GM12878 (cell line): ENCODE results near the gene FMR1. TPM values are rescaled to one million over a fixed set of nuclear protein-coding genes. Genes with fewer than 3 reads are reported as not detected.

ENCODE experiments used
- BHLHE40 ChIP-seq, 2 experiments: fragments of 450-650 bp in 1 of 2; IDR thresholded peaks; 2 replicates each; pipeline ENCODE4 v1.6.1; 2011 to 2017; ENCODE audit warnings: low read depth in 2 of 2, borderline replicate concordance in 1 of 2, improper control_type of control experiment in 1 of 2, low read length in 1 of 2, mild to moderate bottlenecking in 1 of 2
- EGR1 ChIP-seq, 2 experiments: IDR thresholded peaks; 1 replicate in 1 of 2; 2 replicates in 1 of 2; pipeline ENCODE4 v1.6.1; 2011 to 2012; ENCODE audit warnings: low read depth in 2 of 2, low read length in 2 of 2, borderline replicate concordance in 1 of 2, mild to moderate bottlenecking in 1 of 2, moderate library complexity in 1 of 2
- EZH2 ChIP-seq: IDR thresholded peaks from 2 replicates; pipeline ENCODE4 v1.6.1; 2012; ENCODE audit warnings: low read depth, mild to moderate bottlenecking, control low read depth, inconsistent platforms, low read length, borderline replicate concordance; ENCODE audit not compliant: control insufficient read depth
- KLF5 ChIP-seq: fragments of 450-650 bp; IDR thresholded peaks from 2 replicates; pipeline ENCODE4 v1.6.1; 2014; ENCODE audit warnings: mild to moderate bottlenecking; ENCODE audit not compliant: partially characterized antibody
- LARP7 ChIP-seq: fragments of 450-650 bp; IDR thresholded peaks from 2 replicates; pipeline ENCODE4 v1.6.1; 2017; ENCODE audit warnings: mild to moderate bottlenecking
- MYB ChIP-seq: fragments of 150-350 bp; IDR thresholded peaks from 2 replicates; pipeline ENCODE4 v1.6.1; 2014; ENCODE audit warnings: mild to moderate bottlenecking, low read depth, low read length, borderline replicate concordance
- POLR2AphosphoS5 ChIP-seq: IDR thresholded peaks from 2 replicates; pipeline ENCODE4 v1.6.1; 2011; ENCODE audit warnings: mild to moderate bottlenecking, low read length, inconsistent platforms
- RAD51 ChIP-seq: fragments of 450-650 bp; IDR thresholded peaks from 2 replicates; pipeline ENCODE4 v1.6.1; 2016; ENCODE audit warnings: moderate library complexity, mild to moderate bottlenecking, inconsistent platforms
- RCOR1 ChIP-seq: conservative IDR thresholded peaks from 2 replicates; pipeline ENCODE4 v1.6.1; 2012; ENCODE audit warnings: low read depth, low read length, improper control_type of control experiment
- SP1 ChIP-seq: IDR thresholded peaks from one replicate; pipeline ENCODE4 v1.6.1; 2011; ENCODE audit warnings: low read depth, low read length
- STAT1 ChIP-seq: fragments of 450-650 bp; conservative IDR thresholded peaks from 2 replicates; pipeline ENCODE4 v1.6.1; 2014; ENCODE audit warnings: antibody characterized with exemption, mild to moderate bottlenecking
- WRNIP1 ChIP-seq: IDR thresholded peaks from 2 replicates; pipeline ENCODE4 v1.6.1; 2011; ENCODE audit warnings: low read depth, low read length, improper control_type of control experiment, borderline replicate concordance
- YY1 ChIP-seq: IDR thresholded peaks from 2 replicates; pipeline ENCODE4 v1.6.1; 2011; ENCODE audit warnings: low read depth, mild to moderate bottlenecking, low read length
- ZZZ3 ChIP-seq: IDR thresholded peaks from 2 replicates; pipeline ENCODE4 v1.6.1; 2011; ENCODE audit warnings: low read depth; ENCODE audit not compliant: control insufficient read depth, insufficient read length
- polyA plus RNA-seq, 11 experiments: library from polyadenylated mRNA; depleted of rRNA in 4 of 11; unstranded in 6 of 11; stranded (reverse) in 5 of 11; fragments of >200 nt; fragmentation: Nextera tagmentation in 4 of 11; fragmentation: Illumina TruSeq in 1 of 11; extraction: Ambion mirVana in 4 of 11; extraction: Trizol in 1 of 11; gene quantifications; 1 replicate in 1 of 11; 2 replicates in 10 of 11; pipeline versions ENCODE4 v1.2.1 to v1.2.3, GENCODE V29; 2011 to 2016; ENCODE audit warnings: inconsistent platforms in 2 of 11, missing spikeins in 2 of 11, low read depth in 1 of 11
- total RNA-seq, 4 experiments: library from RNA; depleted of rRNA in 3 of 4; stranded (reverse); fragments of >200 nt in 3 of 4; fragmentation: Illumina TruSeq in 1 of 4; extraction: Trizol in 1 of 4; gene quantifications; 2 replicates each; pipeline versions ENCODE4 v1.2.1 to v1.2.3, GENCODE V29; 2013 to 2021
- TF ChIP-seq, protein P1 (sequence below): fragments of 450-650 bp; IDR thresholded peaks from 2 replicates; pipeline ENCODE4 v1.6.1; 2016; ENCODE audit warnings: mild to moderate bottlenecking
- TF ChIP-seq, protein P2 (sequence below): fragments of 450-650 bp; IDR thresholded peaks from 2 replicates; pipeline ENCODE4 v1.6.1; 2017; ENCODE audit warnings: mild to moderate bottlenecking, moderate library complexity
- TF ChIP-seq, protein P3 (sequence below): fragments of 450-650 bp; formaldehyde crosslinking; IDR thresholded peaks from 2 replicates; pipeline ENCODE4 v1.4.0; 2020; ENCODE audit warnings: mild to moderate bottlenecking, moderate library complexity
- TF ChIP-seq, protein P4 (sequence below): IDR thresholded peaks from 2 replicates; pipeline ENCODE4 v1.6.1; 2011; ENCODE audit warnings: mild to moderate bottlenecking, low read depth, low read length, moderate library complexity; ENCODE audit not compliant: insufficient replicate concordance

The FMR1 gene
- total and polyA plus RNA-seq, 10 of the 15 experiments (the other 5 are each of a cell fraction or from before 2014, with no cell fraction given) = 7.9 to 37.5 (median 19.3) TPM

DNA sequence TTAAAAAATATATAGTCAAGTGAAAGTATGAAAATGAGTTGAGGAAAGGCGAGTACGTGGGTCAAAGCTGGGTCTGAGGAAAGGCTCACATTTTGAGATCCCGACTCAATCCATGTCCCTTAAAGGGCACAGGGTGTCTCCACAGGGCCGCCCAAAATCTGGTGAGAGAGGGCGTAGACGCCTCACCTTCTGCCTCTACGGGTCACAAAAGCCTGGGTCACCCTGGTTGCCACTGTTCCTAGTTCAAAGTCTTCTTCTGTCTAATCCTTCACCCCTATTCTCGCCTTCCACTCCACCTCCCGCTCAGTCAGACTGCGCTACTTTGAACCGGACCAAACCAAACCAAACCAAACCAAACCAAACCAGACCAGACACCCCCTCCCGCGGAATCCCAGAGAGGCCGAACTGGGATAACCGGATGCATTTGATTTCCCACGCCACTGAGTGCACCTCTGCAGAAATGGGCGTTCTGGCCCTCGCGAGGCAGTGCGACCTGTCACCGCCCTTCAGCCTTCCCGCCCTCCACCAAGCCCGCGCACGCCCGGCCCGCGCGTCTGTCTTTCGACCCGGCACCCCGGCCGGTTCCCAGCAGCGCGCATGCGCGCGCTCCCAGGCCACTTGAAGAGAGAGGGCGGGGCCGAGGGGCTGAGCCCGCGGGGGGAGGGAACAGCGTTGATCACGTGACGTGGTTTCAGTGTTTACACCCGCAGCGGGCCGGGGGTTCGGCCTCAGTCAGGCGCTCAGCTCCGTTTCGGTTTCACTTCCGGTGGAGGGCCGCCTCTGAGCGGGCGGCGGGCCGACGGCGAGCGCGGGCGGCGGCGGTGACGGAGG is at the start of gene FMR1 (continued):
- TF ChIP-seq KLF5 = no peak
- TF ChIP-seq POLR2AphosphoS5 = no peak
- TF ChIP-seq RAD51 = peak; percentile 97
- no peak for TF ChIP-seq RCOR1
- TF ChIP-seq, protein P1, sequence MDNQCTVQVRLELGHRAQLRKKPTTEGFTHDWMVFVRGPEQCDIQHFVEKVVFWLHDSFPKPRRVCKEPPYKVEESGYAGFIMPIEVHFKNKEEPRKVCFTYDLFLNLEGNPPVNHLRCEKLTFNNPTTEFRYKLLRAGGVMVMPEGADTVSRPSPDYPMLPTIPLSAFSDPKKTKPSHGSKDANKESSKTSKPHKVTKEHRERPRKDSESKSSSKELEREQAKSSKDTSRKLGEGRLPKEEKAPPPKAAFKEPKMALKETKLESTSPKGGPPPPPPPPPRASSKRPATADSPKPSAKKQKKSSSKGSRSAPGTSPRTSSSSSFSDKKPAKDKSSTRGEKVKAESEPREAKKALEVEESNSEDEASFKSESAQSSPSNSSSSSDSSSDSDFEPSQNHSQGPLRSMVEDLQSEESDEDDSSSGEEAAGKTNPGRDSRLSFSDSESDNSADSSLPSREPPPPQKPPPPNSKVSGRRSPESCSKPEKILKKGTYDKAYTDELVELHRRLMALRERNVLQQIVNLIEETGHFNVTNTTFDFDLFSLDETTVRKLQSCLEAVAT = no peak
- TF ChIP-seq, protein P2, sequence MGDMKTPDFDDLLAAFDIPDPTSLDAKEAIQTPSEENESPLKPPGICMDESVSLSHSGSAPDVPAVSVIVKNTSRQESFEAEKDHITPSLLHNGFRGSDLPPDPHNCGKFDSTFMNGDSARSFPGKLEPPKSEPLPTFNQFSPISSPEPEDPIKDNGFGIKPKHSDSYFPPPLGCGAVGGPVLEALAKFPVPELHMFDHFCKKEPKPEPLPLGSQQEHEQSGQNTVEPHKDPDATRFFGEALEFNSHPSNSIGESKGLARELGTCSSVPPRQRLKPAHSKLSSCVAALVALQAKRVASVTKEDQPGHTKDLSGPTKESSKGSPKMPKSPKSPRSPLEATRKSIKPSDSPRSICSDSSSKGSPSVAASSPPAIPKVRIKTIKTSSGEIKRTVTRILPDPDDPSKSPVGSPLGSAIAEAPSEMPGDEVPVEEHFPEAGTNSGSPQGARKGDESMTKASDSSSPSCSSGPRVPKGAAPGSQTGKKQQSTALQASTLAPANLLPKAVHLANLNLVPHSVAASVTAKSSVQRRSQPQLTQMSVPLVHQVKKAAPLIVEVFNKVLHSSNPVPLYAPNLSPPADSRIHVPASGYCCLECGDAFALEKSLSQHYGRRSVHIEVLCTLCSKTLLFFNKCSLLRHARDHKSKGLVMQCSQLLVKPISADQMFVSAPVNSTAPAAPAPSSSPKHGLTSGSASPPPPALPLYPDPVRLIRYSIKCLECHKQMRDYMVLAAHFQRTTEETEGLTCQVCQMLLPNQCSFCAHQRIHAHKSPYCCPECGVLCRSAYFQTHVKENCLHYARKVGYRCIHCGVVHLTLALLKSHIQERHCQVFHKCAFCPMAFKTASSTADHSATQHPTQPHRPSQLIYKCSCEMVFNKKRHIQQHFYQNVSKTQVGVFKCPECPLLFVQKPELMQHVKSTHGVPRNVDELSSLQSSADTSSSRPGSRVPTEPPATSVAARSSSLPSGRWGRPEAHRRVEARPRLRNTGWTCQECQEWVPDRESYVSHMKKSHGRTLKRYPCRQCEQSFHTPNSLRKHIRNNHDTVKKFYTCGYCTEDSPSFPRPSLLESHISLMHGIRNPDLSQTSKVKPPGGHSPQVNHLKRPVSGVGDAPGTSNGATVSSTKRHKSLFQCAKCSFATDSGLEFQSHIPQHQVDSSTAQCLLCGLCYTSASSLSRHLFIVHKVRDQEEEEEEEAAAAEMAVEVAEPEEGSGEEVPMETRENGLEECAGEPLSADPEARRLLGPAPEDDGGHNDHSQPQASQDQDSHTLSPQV = no peak
- 0 out of 3 replicates have a peak, but pooled peaks of 1 of the 2 experiments have one; percentile 9 for TF ChIP-seq EGR1 (IDR thresholded peaks at IDR 0.05; ENCODE audit: borderline replicate concordance in 1 of 2, low read depth in 2 of 2, low read length in 2 of 2)
- no peak for TF ChIP-seq LARP7
- peak; percentile 80 to 97 for TF ChIP-seq BHLHE40 (IDR thresholded peaks at IDR 0.05; ENCODE audit: borderline replicate concordance in 1 of 2, low read depth in 2 of 2, low read length in 1 of 2)
- TF ChIP-seq, protein P3, sequence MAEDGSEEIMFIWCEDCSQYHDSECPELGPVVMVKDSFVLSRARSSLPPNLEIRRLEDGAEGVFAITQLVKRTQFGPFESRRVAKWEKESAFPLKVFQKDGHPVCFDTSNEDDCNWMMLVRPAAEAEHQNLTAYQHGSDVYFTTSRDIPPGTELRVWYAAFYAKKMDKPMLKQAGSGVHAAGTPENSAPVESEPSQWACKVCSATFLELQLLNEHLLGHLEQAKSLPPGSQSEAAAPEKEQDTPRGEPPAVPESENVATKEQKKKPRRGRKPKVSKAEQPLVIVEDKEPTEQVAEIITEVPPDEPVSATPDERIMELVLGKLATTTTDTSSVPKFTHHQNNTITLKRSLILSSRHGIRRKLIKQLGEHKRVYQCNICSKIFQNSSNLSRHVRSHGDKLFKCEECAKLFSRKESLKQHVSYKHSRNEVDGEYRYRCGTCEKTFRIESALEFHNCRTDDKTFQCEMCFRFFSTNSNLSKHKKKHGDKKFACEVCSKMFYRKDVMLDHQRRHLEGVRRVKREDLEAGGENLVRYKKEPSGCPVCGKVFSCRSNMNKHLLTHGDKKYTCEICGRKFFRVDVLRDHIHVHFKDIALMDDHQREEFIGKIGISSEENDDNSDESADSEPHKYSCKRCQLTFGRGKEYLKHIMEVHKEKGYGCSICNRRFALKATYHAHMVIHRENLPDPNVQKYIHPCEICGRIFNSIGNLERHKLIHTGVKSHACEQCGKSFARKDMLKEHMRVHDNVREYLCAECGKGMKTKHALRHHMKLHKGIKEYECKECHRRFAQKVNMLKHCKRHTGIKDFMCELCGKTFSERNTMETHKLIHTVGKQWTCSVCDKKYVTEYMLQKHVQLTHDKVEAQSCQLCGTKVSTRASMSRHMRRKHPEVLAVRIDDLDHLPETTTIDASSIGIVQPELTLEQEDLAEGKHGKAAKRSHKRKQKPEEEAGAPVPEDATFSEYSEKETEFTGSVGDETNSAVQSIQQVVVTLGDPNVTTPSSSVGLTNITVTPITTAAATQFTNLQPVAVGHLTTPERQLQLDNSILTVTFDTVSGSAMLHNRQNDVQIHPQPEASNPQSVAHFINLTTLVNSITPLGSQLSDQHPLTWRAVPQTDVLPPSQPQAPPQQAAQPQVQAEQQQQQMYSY (CRISPR knock-in tag) = peak; percentile 79
- TF ChIP-seq ZZZ3 = no peak
- TF ChIP-seq, protein P4, sequence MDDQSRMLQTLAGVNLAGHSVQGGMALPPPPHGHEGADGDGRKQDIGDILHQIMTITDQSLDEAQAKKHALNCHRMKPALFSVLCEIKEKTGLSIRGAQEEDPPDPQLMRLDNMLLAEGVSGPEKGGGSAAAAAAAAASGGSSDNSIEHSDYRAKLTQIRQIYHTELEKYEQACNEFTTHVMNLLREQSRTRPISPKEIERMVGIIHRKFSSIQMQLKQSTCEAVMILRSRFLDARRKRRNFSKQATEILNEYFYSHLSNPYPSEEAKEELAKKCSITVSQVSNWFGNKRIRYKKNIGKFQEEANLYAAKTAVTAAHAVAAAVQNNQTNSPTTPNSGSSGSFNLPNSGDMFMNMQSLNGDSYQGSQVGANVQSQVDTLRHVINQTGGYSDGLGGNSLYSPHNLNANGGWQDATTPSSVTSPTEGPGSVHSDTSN = no peak
- no peak for TF ChIP-seq YY1
- TF ChIP-seq MYB = no peak
- TF ChIP-seq WRNIP1 = no peak
- TF ChIP-seq EZH2 = no peak
- no peak for TF ChIP-seq SP1
- no peak for TF ChIP-seq STAT1
